AG09319 (cell line): ENCODE data around the gene CFTR.
A peak's percentile ranks its signal among the peaks of the same experiment; 100 is the strongest.

Source experiments
- DNase-seq: peaks from one replicate; pipeline ENCODE4 v3.0.0-alpha.2; 2010; ENCODE audit warnings: low read depth; ENCODE audit errors: extremely low read depth
- TF ChIP-seq, protein P1 (sequence below): IDR thresholded peaks from 2 replicates; pipeline ENCODE4 v1.5.1; 2011; ENCODE audit warnings: low read depth, mild to moderate bottlenecking, inconsistent platforms, low read length, moderate library complexity

Gene CFTR

DNA sequence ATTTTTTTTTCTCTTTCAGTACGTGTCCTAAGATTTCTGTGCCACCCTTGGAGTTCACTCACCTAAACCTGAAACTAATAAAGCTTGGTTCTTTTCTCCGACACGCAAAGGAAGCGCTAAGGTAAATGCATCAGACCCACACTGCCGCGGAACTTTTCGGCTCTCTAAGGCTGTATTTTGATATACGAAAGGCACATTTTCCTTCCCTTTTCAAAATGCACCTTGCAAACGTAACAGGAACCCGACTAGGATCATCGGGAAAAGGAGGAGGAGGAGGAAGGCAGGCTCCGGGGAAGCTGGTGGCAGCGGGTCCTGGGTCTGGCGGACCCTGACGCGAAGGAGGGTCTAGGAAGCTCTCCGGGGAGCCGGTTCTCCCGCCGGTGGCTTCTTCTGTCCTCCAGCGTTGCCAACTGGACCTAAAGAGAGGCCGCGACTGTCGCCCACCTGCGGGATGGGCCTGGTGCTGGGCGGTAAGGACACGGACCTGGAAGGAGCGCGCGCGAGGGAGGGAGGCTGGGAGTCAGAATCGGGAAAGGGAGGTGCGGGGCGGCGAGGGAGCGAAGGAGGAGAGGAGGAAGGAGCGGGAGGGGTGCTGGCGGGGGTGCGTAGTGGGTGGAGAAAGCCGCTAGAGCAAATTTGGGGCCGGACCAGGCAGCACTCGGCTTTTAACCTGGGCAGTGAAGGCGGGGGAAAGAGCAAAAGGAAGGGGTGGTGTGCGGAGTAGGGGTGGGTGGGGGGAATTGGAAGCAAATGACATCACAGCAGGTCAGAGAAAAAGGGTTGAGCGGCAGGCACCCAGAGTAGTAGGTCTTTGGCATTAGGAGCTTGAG lies at the start of gene CFTR:
CFTR (plus strand) TSS at position 801 of the 830 bp plus-strand sequence. CDS start 70 bp downstream, outside the sequence.
- TF ChIP-seq, protein P1, sequence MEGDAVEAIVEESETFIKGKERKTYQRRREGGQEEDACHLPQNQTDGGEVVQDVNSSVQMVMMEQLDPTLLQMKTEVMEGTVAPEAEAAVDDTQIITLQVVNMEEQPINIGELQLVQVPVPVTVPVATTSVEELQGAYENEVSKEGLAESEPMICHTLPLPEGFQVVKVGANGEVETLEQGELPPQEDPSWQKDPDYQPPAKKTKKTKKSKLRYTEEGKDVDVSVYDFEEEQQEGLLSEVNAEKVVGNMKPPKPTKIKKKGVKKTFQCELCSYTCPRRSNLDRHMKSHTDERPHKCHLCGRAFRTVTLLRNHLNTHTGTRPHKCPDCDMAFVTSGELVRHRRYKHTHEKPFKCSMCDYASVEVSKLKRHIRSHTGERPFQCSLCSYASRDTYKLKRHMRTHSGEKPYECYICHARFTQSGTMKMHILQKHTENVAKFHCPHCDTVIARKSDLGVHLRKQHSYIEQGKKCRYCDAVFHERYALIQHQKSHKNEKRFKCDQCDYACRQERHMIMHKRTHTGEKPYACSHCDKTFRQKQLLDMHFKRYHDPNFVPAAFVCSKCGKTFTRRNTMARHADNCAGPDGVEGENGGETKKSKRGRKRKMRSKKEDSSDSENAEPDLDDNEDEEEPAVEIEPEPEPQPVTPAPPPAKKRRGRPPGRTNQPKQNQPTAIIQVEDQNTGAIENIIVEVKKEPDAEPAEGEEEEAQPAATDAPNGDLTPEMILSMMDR, result no peak
- no peak for DNase-seq

DNA sequence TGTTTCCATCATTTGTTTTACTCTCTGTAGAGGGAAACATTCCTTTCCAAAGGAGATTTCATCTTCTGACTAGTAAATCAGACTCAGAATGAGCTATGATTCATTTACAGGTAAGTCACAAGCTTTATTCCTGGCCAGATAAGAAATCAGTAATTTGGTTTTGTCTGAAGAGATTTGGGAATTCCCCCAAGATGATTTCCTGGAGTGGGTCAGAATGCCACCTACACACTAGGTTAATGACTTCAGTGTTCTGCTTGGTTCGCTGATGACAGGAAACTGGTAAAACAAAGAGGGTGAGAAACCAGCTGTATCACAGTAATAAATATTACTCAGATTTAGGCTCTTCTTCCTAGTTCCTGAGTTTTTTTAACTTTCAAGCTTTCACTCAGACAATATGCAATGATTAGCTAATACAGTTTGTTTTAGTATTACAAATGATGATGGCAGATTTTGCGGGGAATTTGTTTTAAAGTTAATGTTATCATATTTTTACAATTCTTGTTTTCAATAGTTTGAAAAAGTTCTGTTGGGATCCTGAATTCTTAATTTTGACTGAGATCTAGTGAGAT lies 44.3 kb upstream of the CFTR start:
- DNase-seq, result no peak
- TF ChIP-seq, protein P1, result no peak

DNA sequence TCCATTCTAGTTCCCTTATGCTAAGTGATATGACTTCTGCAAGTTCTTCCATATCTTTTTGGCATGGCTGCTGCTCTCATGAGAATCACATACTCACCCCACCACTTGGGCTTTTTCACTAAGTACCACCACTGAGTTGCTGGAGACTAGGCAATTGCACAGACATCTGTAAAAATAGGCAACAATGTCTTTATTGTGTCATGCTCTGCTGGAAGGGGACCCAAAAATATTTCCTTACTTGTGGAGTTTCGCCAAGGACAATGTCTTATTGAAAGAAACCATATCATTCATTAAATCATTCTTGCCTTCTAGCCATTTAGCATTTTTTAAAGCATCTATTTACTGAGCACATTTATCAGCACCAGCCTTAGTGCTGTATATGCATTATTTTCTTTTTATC lies 35.2 kb upstream of the CFTR start:
- TF ChIP-seq, protein P1, result no peak
- no peak for DNase-seq

DNA sequence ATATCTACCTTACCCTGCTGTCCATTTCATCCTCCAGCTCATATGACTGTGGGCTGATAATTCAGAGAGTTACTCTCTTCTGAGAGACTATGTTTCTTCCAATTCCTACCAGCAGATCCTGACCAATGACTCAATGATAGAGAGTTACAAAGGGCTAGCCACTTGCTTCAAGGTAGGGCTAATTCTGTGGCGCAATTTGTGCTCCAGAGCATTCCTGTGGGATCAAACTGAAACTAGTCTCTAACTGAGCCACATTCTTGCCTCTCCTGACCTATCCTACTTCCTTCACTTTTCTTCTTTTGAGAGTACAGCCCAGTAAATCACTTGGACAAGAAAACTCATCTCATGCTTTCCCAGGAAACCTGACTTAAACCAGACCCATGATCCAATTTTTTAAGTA lies 34.6 kb upstream of the CFTR start:
- TF ChIP-seq, protein P1, result no peak
- DNase-seq, result no peak

DNA sequence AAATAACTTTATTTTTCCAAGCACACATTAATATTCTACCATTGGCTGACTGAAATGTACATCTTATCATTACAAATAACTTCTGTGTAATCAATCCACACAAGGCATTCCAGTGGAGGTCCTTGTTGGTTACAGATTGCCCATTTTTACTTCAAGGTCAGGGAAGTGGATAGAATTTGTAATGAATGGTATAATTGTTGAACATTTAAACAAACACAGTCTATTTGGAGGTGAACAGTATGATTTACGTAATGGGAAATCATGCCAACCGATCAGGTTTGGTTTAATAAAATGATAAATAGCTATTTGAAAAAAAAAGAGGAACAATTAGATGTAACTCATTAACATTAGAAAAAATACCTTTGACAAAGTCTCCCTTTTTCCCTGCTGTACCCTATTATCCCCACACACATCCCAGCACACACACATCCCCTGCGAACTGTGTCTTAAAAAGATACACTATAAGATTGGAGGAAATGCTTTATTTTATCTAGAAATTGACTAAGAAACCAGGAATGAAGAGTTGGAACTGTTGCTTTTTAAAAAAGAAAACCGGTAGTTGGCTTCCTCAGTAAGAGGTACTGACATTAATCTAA lies 33.5 kb upstream of the CFTR start:
- no peak for DNase-seq
- TF ChIP-seq, protein P1, result no peak

DNA sequence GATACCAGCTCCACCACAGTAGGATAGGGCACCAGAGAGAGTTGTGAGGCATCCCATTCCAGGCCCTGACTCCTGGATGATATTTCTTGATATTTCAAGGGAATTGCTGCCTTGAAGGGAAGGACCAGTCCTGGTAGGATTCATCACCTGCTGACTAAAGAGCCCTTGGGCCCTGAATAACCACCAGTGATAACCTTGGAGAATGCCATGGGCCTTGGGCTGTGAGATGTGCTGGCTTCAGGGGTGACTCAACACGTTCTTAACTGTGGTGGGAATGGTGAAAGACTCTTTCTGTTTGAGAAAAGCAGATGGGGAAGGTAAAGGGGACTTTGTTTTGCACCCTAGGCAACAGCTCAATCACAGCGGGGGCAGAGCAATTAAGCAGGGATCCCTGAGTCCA lies 31.2 kb upstream of the CFTR start:
- TF ChIP-seq, protein P1, result no peak
- no peak for DNase-seq

DNA sequence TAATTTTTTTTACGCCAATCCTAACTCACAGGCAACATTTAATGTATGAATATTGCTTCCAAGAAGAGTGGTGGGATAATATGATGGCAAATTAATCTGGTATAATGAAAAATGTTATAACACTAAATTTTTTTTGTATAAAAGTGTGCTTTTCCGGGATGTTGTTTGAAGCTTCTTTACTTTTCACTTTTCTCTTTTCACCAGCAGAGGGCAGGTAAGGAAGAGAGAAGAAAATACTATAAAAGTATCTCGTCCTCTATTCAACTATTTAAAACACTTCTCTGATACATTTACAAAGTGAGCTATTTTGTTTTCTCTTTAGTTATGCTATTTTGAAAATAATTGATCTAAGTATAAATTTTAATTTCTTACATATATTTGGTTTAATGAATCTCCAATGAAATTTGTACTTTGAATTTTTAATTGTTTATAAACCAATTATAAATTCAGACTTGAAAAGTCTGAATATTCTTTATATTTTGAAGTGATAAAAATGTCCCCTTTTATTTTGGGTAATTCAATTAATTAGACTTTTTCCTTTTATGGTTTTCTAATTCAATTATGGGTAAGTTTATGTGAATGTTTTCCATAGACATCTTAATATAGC lies 20.7 kb upstream of the CFTR start:
- TF ChIP-seq, protein P1, result peak; percentile 58
- DNase-seq, result peak; percentile 10
